Neural cell (in vitro differentiated cells): ENCODE data around the gene SIGLEC9. TPM values are rescaled to one million over a fixed set of nuclear protein-coding genes. Genes with fewer than 3 reads are reported as not detected.

Source experiments
- H2AFZ ChIP-seq: fragments of 200-600, 300-800 bp; sonication (generic), shearing (Covaris generic); 2 replicates; pipeline ENCODE4 v1.6.0; 2014; ENCODE audit warnings: low read depth, mild to moderate bottlenecking, antibody characterized with exemption, low read length, moderate library complexity
- H3F3A ChIP-seq: fragments of 200-600 bp; shearing (Covaris generic); 2 replicates; pipeline ENCODE4 v1.6.1; 2016; ENCODE audit warnings: mild to moderate bottlenecking, moderate library complexity, mixed read lengths, antibody characterized with exemption, low read length; ENCODE audit not compliant: insufficient read depth, poor library complexity, severe bottlenecking
- H3K27ac ChIP-seq: fragments of 200-600, 300-800 bp; sonication (generic), shearing (Covaris generic); 2 replicates; pipeline ENCODE4 v1.5.1; 2014; ENCODE audit warnings: mild to moderate bottlenecking, low read length, moderate library complexity
- H3K27me3 ChIP-seq: fragments of 300-800, 200-600 bp; sonication (generic), shearing (Covaris generic); 2 replicates; pipeline ENCODE4 v1.6.0; 2014; ENCODE audit warnings: mild to moderate bottlenecking, low read depth, low read length, moderate library complexity; ENCODE audit not compliant: insufficient read depth
- H3K36me3 ChIP-seq: fragments of 300-800, 200-600 bp; sonication (generic), shearing (Covaris generic); 2 replicates; pipeline ENCODE4 v1.5.1; 2014; ENCODE audit warnings: mild to moderate bottlenecking, antibody characterized with exemption, low read length, moderate library complexity; ENCODE audit not compliant: insufficient read depth
- H3K4me2 ChIP-seq: fragments of 300-800, 200-600 bp; sonication (generic), shearing (Covaris generic); 2 replicates; pipeline ENCODE4 v1.6.0; 2014; ENCODE audit warnings: mild to moderate bottlenecking, low read length
- H3K4me3 ChIP-seq: fragments of 300-800, 200-600 bp; sonication (generic), shearing (Covaris generic); 2 replicates; pipeline ENCODE4 v1.5.1; 2014; ENCODE audit warnings: mild to moderate bottlenecking, low read length, moderate library complexity
- H3K79me2 ChIP-seq: fragments of 200-600 bp; shearing (Covaris generic); replicated peaks from 2 replicates; pipeline ENCODE4 v1.6.0; 2014; ENCODE audit warnings: mild to moderate bottlenecking, low read length, moderate library complexity; ENCODE audit not compliant: insufficient read depth
- H3K9ac ChIP-seq: fragments of 300-800, 200-600 bp; sonication (generic), shearing (Covaris generic); 2 replicates; pipeline ENCODE4 v1.6.1; 2016; ENCODE audit warnings: mild to moderate bottlenecking, low read length, mixed read lengths
- H3K9me2 ChIP-seq: fragments of 200-600 bp; shearing (Covaris generic); 2 replicates; pipeline ENCODE4 v1.6.1; 2016; ENCODE audit warnings: mild to moderate bottlenecking, low read length, mixed read lengths; ENCODE audit not compliant: insufficient read depth
- H3K9me3 ChIP-seq: fragments of 200-600, 300-800 bp; sonication (generic), shearing (Covaris generic); 2 replicates; pipeline ENCODE4 v1.6.1; 2016; ENCODE audit warnings: mild to moderate bottlenecking, mixed run types, low read length, moderate library complexity, mixed read lengths
- H4K20me1 ChIP-seq: fragments of 200-600 bp; shearing (Covaris generic); 2 replicates; pipeline ENCODE4 v1.6.1; 2016; ENCODE audit warnings: mild to moderate bottlenecking, mixed run types; ENCODE audit not compliant: insufficient read depth
- CTCF ChIP-seq: fragments of 450-650 bp; IDR thresholded peaks from 2 replicates; pipeline ENCODE4 v1.5.1; 2014; ENCODE audit warnings: antibody characterized with exemption, mild to moderate bottlenecking, moderate library complexity; ENCODE audit not compliant: poor library complexity, severe bottlenecking
- EP300 ChIP-seq: fragments of 450-650 bp; conservative IDR thresholded peaks from 2 replicates; pipeline ENCODE4 v1.6.1; 2014; ENCODE audit warnings: antibody characterized with exemption, mild to moderate bottlenecking, moderate library complexity; ENCODE audit not compliant: poor library complexity, severe bottlenecking
- EZH2 ChIP-seq: fragments of 200-600, 300-800 bp; shearing (Covaris generic), sonication (generic); IDR thresholded peaks from 2 replicates; pipeline ENCODE4 v1.6.1; 2014; ENCODE audit warnings: antibody characterized with exemption, low read length, borderline replicate concordance, mild to moderate bottlenecking; ENCODE audit not compliant: insufficient read depth, poor library complexity, severe bottlenecking
- MXI1 ChIP-seq: fragments of 450-650 bp; conservative IDR thresholded peaks from 2 replicates; pipeline ENCODE4 v1.6.1; 2014; ENCODE audit warnings: antibody characterized with exemption, mild to moderate bottlenecking; ENCODE audit not compliant: poor library complexity, severe bottlenecking
- POLR2AphosphoS5 ChIP-seq: IDR thresholded peaks from 2 replicates; pipeline ENCODE4 v1.6.1; 2012
- RAD21 ChIP-seq: fragments of 450-650 bp; conservative IDR thresholded peaks from 2 replicates; pipeline ENCODE4 v1.6.1; 2014; ENCODE audit warnings: antibody characterized with exemption, mild to moderate bottlenecking, moderate library complexity
- SMC3 ChIP-seq: fragments of 450-650 bp; conservative IDR thresholded peaks from 2 replicates; pipeline ENCODE4 v1.6.1; 2014; ENCODE audit warnings: antibody characterized with exemption, mild to moderate bottlenecking, moderate library complexity; ENCODE audit not compliant: poor library complexity
- TAF1 ChIP-seq: IDR thresholded peaks from 2 replicates; pipeline ENCODE4 v1.6.1; 2012; ENCODE audit warnings: low read depth
- polyA plus RNA-seq: library from polyadenylated mRNA; depleted of rRNA; stranded (reverse); fragments of >200 nt; gene quantifications from 2 replicates; pipeline ENCODE4 v1.2.3, GENCODE V29; 2014
- TF ChIP-seq, protein P1 (sequence below): IDR thresholded peaks from 2 replicates; pipeline ENCODE4 v1.6.1; 2012; ENCODE audit warnings: borderline replicate concordance

Gene SIGLEC9
- polyA plus RNA-seq, 1 donor from 2014 or later, result not detected

DNA sequence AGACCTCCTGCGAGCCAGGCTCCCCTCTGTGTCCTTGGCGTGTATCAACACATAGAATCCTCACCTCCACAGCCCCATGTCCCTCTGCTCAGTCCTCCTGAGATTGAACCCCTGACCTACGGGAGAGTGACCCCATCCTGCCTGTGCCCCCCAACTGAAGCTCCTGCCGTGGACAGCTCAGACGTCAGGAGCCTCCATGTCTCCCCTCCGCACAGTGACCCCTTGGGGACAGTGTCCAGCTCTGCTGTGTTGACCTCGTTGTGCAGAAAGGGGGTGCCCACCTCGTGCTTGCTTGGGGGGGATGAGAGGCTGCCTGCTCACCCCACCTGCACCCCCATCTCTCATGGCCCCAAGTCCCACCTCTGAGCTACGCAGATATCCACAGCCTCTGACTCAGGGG lies 490 bp upstream of the SIGLEC9 start:
- H3K9me3 ChIP-seq, result no peaks in the 10 kb centered on the region
- no peak for TF ChIP-seq EZH2
- no peak for TF ChIP-seq SMC3
- TF ChIP-seq CTCF, result no peak
- TF ChIP-seq EP300, result no peak
- no peak for TF ChIP-seq TAF1
- no peak for TF ChIP-seq POLR2AphosphoS5
- TF ChIP-seq, protein P1, sequence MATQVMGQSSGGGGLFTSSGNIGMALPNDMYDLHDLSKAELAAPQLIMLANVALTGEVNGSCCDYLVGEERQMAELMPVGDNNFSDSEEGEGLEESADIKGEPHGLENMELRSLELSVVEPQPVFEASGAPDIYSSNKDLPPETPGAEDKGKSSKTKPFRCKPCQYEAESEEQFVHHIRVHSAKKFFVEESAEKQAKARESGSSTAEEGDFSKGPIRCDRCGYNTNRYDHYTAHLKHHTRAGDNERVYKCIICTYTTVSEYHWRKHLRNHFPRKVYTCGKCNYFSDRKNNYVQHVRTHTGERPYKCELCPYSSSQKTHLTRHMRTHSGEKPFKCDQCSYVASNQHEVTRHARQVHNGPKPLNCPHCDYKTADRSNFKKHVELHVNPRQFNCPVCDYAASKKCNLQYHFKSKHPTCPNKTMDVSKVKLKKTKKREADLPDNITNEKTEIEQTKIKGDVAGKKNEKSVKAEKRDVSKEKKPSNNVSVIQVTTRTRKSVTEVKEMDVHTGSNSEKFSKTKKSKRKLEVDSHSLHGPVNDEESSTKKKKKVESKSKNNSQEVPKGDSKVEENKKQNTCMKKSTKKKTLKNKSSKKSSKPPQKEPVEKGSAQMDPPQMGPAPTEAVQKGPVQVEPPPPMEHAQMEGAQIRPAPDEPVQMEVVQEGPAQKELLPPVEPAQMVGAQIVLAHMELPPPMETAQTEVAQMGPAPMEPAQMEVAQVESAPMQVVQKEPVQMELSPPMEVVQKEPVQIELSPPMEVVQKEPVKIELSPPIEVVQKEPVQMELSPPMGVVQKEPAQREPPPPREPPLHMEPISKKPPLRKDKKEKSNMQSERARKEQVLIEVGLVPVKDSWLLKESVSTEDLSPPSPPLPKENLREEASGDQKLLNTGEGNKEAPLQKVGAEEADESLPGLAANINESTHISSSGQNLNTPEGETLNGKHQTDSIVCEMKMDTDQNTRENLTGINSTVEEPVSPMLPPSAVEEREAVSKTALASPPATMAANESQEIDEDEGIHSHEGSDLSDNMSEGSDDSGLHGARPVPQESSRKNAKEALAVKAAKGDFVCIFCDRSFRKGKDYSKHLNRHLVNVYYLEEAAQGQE, result no peak
- no peak for TF ChIP-seq MXI1
- no peak for TF ChIP-seq RAD21
- H3K4me2 ChIP-seq, result no peak overlapping the region
- H3K9me2 ChIP-seq, result no peaks in the 10 kb centered on the region
- no peaks in the 10 kb centered on the region for H3K36me3 ChIP-seq
- H3K27ac ChIP-seq, result no peak overlapping the region
- H3K9ac ChIP-seq, result no peak overlapping the region
- no peaks in the 10 kb centered on the region for H3K79me2 ChIP-seq
- H4K20me1 ChIP-seq, result no peaks in the 10 kb centered on the region
- no peak overlapping the region for H2AFZ ChIP-seq
- no peaks in the 10 kb centered on the region for H3K27me3 ChIP-seq
- no peak overlapping the region for H3K4me3 ChIP-seq
- no peaks in the 10 kb centered on the region for H3F3A ChIP-seq

- Histone ChIP-seq H2AFZ (no peak overlapping the region), H3K27ac (no peak overlapping the region), H3F3A (no peaks in the 10 kb centered on the region), H3K27me3 (no peaks in the 10 kb centered on the region), H3K9me2 (no peaks in the 10 kb centered on the region), H4K20me1 (no peaks in the 10 kb centered on the region), H3K79me2 (no peaks in the 10 kb centered on the region), H3K4me2 (no peak overlapping the region), H3K9me3 (no peaks in the 10 kb centered on the region), H3K9ac (no peak overlapping the region), H3K36me3 (no peaks in the 10 kb centered on the region), H3K4me3 (no peak overlapping the region)
- no peak for TF ChIP-seq RAD21
- TF ChIP-seq POLR2AphosphoS5, result no peak
- TF ChIP-seq, protein P1, result no peak
- no peak for TF ChIP-seq EZH2
- TF ChIP-seq EP300, result no peak
- TF ChIP-seq CTCF, result no peak
- TF ChIP-seq MXI1, result no peak
- no peak for TF ChIP-seq SMC3
- no peak for TF ChIP-seq TAF1
Observed at GRCh38 chr19:51125421-51126075, 842 bp downstream of the SIGLEC9 start.
